ENCODE results near the gene ISOC2. TPM values are rescaled to one million over a fixed set of nuclear protein-coding genes. Genes with fewer than 3 reads are reported as not detected.

The ISOC2 gene
- total and polyA plus RNA-seq, 2 experiments from 2014 or later: 72.2 to 79.3 TPM

- TF ChIP-seq CTCF (IDR thresholded peaks at IDR 0.05; ENCODE audit: poor library complexity) (no peak), EZH2 (IDR thresholded peaks at IDR 0.05; ENCODE audit: borderline replicate concordance) (no peak), EZH2phosphoT487 (IDR thresholded peaks at IDR 0.05; ENCODE audit: low read depth, severe bottlenecking, unreplicated experiment) (no peak)
- no peaks in the 10 kb centered on the region for H3K27me3 ChIP-seq
Measured at GRCh38 chr19:55461974-55462626, 658 bp upstream of the ISOC2 start.

GRCh38 chr19:55460670-55461258 lies 678 bp downstream of the ISOC2 start:
- Histone ChIP-seq H3K4me2 (peak overlapping the region; percentile 88), H3K27ac (peak overlapping the region; percentile 86), H3K4me1 (ENCODE audit: insufficient read depth) (peaks cover 4% of the 10 kb centered on the region), H2AFZ (no peak overlapping the region), H3K4me3 (peak overlapping the region; percentile 17), H3K9me3 (ENCODE audit: low read depth) (no peaks in the 10 kb centered on the region), H3K79me2 (peaks cover 11% of the 10 kb centered on the region), H3K27me3 (no peaks in the 10 kb centered on the region), H4K20me1 (ENCODE audit: insufficient read depth, poor library complexity, severe bottlenecking) (peaks cover 7% of the 10 kb centered on the region), H3K9me2 (replicated peaks; ENCODE audit: insufficient read depth) (no peaks in the 10 kb centered on the region), H3K36me3 (replicated peaks; ENCODE audit: insufficient read depth, low read depth) (no peaks in the 10 kb centered on the region)
- no peak for TF ChIP-seq CTCF (IDR thresholded peaks at IDR 0.05; ENCODE audit: poor library complexity)
- TF ChIP-seq EZH2 (IDR thresholded peaks at IDR 0.05; ENCODE audit: borderline replicate concordance): no peak
- no peak for TF ChIP-seq EZH2phosphoT487 (IDR thresholded peaks at IDR 0.05; ENCODE audit: low read depth, severe bottlenecking, unreplicated experiment)
- peak; percentile 91 for DNase-seq (ENCODE audit: low spot score)
- 11% methylated on average over 15 of the region's 24 CpGs for WGBS (ENCODE audit: low lambda C conversion rate, missing lambda C conversion rate)

More at GRCh38 chr19:55461974-55462626, 658 bp upstream of the ISOC2 start:
- Histone ChIP-seq H3K9me2 (replicated peaks; ENCODE audit: insufficient read depth) (no peaks in the 10 kb centered on the region), H3K27ac (no peak overlapping the region), H3K4me3 (peak overlapping the region; percentile 10), H3K4me1 (ENCODE audit: insufficient read depth) (peaks cover 4% of the 10 kb centered on the region), H3K79me2 (peaks cover 11% of the 10 kb centered on the region), H3K9me3 (ENCODE audit: low read depth) (no peaks in the 10 kb centered on the region), H4K20me1 (ENCODE audit: insufficient read depth, poor library complexity, severe bottlenecking) (peaks cover 7% of the 10 kb centered on the region), H3K36me3 (replicated peaks; ENCODE audit: insufficient read depth, low read depth) (no peaks in the 10 kb centered on the region), H3K4me2 (peak overlapping the region; percentile 84), H2AFZ (peak overlapping the region; percentile 85)
- no peak for DNase-seq (ENCODE audit: low spot score)
- 35% methylated on average over 23 of the region's 27 CpGs for WGBS (ENCODE audit: low lambda C conversion rate, missing lambda C conversion rate)

GRCh38 chr19:55459950-55460657 lies 1.3 kb downstream of the ISOC2 start:
- H3K79me2 ChIP-seq: peaks cover 11% of the 10 kb centered on the region
- H2AFZ ChIP-seq: no peak overlapping the region
- H3K9me2 ChIP-seq (replicated peaks; ENCODE audit: insufficient read depth): no peaks in the 10 kb centered on the region
- H4K20me1 ChIP-seq (ENCODE audit: insufficient read depth, poor library complexity, severe bottlenecking): peaks cover 7% of the 10 kb centered on the region
- no peak for DNase-seq (ENCODE audit: low spot score)
- H3K27me3 ChIP-seq: no peaks in the 10 kb centered on the region
- H3K9me3 ChIP-seq (ENCODE audit: low read depth): no peaks in the 10 kb centered on the region
- H3K4me3 ChIP-seq: peak overlapping the region; percentile 17
- 29% methylated on average over 16 of the region's 16 CpGs for WGBS (ENCODE audit: low lambda C conversion rate, missing lambda C conversion rate)
- H3K4me2 ChIP-seq: peak overlapping the region; percentile 88
- TF ChIP-seq EZH2phosphoT487 (IDR thresholded peaks at IDR 0.05; ENCODE audit: low read depth, severe bottlenecking, unreplicated experiment) (no peak), EZH2 (IDR thresholded peaks at IDR 0.05; ENCODE audit: borderline replicate concordance) (no peak), CTCF (IDR thresholded peaks at IDR 0.05; ENCODE audit: poor library complexity) (no peak)
- H3K36me3 ChIP-seq (replicated peaks; ENCODE audit: insufficient read depth, low read depth): no peaks in the 10 kb centered on the region
- H3K27ac ChIP-seq: peak overlapping the region; percentile 86
- peaks cover 4% of the 10 kb centered on the region for H3K4me1 ChIP-seq (ENCODE audit: insufficient read depth)

Data from hepatocyte (in vitro differentiated cells).